ENCODE data around the gene POLR1A. TPM values are rescaled to one million over a fixed set of nuclear protein-coding genes. Genes with fewer than 3 reads are reported as not detected.

Gene POLR1A
- total RNA-seq, 1 donor from 2014 or later, result 61.6 TPM

- no peaks in the 10 kb centered on the region for H3K9me3 Mint-ChIP-seq
- peaks cover 36% of the 10 kb centered on the region for H3K4me1 Mint-ChIP-seq
- H3K36me3 Mint-ChIP-seq, result no peaks in the 10 kb centered on the region
- no peak for TF ChIP-seq CTCF (IDR thresholded peaks at IDR 0.05; ENCODE audit: unreplicated experiment)
- peak overlapping the region; percentile 76 for H3K27ac Mint-ChIP-seq
- DNase-seq (ENCODE audit: low spot score in 2 of 2, unreplicated experiment in 2 of 2), result no peak
- H3K27me3 Mint-ChIP-seq (ENCODE audit: low read depth), result no peaks in the 10 kb centered on the region
- no peak overlapping the region for H3K4me3 Mint-ChIP-seq
These were observed 115.6 kb downstream of the POLR1A start for GRCh38 chr2:85990084-85990483.

DNA sequence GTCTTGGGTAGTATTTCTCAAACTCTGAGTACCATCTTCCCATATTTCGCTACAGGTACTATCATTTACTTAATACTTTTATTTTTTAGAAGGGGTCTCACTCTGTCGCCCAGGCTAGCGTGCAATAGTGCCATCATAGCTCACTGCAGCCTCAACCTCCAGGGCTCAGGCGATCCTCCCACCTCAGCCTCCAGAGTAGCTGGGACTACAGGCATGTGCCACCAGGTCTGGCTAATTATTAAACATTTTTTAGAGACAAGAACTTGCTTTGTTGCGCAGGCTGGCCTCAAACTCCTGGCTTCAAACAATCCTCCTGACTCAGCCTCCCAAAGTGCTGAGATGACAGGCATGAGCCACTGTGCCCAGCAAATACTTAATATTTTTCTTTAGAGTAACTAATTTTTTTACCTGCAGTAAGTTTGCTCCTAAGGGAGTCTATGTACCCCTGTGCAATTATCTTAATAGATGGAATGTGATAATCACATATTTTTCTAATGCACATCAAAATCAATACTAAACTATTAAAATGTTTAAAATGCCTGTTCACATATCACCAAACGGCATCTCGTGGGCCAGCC, 116.3 kb downstream of the POLR1A start:
- TF ChIP-seq CTCF (IDR thresholded peaks at IDR 0.05; ENCODE audit: unreplicated experiment), result no peak
- no peak overlapping the region for H3K4me3 Mint-ChIP-seq
- H3K36me3 Mint-ChIP-seq, result no peaks in the 10 kb centered on the region
- H3K9me3 Mint-ChIP-seq, result no peaks in the 10 kb centered on the region
- H3K27ac Mint-ChIP-seq, result peak overlapping the region; percentile 88
- no peaks in the 10 kb centered on the region for H3K27me3 Mint-ChIP-seq (ENCODE audit: low read depth)
- peaks cover 36% of the 10 kb centered on the region for H3K4me1 Mint-ChIP-seq
- DNase-seq (ENCODE audit: low spot score in 2 of 2, unreplicated experiment in 2 of 2), result no peak

DNA sequence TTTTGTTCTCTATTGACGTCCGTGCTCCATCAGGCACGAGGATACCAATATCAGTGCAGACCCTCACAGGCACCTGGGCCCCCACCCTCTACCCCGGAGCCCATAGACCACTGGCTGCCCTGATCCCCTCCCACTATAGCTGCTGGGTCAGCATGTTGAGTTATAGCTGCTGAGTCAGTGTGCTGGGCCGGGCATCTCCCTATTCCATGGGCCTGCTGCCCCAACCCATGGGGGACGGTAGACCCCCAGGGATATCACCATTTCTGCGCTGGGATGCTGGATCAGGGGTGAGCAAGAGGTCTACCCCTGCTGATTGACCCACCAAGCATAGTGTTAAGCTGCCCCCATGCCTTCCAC, 116.8 kb downstream of the POLR1A start:
- Mint-ChIP-seq H3K36me3 (no peaks in the 10 kb centered on the region), H3K4me1 (peaks cover 35% of the 10 kb centered on the region)
- TF ChIP-seq CTCF (IDR thresholded peaks at IDR 0.05; ENCODE audit: unreplicated experiment), result no peak

DNA sequence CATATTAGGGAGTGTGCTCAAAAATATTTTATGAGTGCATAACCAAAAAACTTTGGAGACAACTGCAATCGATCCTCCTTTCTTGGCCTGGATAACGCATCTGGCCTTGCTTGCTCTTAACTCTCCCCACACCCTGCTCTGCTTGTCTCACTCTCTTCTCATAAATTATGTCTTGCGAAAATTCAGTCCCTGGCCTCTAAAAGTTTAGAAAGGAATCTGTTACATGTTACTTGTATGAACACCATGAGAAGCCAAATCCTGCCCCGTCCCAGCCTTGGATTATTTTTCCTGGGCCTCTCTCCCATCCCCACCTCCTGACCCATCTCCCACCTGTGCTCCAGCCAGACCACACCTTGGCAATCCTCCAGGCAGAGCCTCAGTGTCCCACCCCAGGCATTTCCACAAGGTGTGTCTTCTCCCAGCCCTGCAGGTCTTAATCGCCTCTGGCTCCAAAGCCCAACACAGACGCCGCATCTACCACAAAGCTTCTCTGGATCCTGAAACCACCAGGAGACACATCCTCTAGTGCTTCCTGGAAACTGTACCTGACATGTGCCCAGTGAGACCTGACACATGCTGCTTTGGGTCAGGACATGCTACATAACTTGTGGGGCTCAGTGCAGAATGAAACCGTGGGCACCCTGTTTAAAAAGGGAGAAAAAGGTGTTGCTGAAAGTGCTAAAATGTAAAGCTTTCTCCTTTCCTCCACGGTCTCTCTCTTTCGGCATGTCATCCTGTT, 117.3 kb downstream of the POLR1A start:
- H3K27ac Mint-ChIP-seq, result peak overlapping the region; percentile 88
- H3K9me3 Mint-ChIP-seq, result no peaks in the 10 kb centered on the region
- peaks cover 34% of the 10 kb centered on the region for H3K4me1 Mint-ChIP-seq
- DNase-seq (ENCODE audit: low spot score in 2 of 2, unreplicated experiment in 2 of 2), result no peak
- no peak overlapping the region for H3K4me3 Mint-ChIP-seq
- H3K27me3 Mint-ChIP-seq (ENCODE audit: low read depth), result no peaks in the 10 kb centered on the region
- no peak for TF ChIP-seq CTCF (IDR thresholded peaks at IDR 0.05; ENCODE audit: unreplicated experiment)
- H3K36me3 Mint-ChIP-seq, result no peaks in the 10 kb centered on the region

More for the DNA sequence above, 116.8 kb downstream of the POLR1A start:
- Mint-ChIP-seq H3K27ac (peak overlapping the region; percentile 88), H3K27me3 (ENCODE audit: low read depth) (no peaks in the 10 kb centered on the region), H3K9me3 (no peaks in the 10 kb centered on the region), H3K4me3 (no peak overlapping the region)
- no peak for DNase-seq (ENCODE audit: low spot score in 2 of 2, unreplicated experiment in 2 of 2)

DNA sequence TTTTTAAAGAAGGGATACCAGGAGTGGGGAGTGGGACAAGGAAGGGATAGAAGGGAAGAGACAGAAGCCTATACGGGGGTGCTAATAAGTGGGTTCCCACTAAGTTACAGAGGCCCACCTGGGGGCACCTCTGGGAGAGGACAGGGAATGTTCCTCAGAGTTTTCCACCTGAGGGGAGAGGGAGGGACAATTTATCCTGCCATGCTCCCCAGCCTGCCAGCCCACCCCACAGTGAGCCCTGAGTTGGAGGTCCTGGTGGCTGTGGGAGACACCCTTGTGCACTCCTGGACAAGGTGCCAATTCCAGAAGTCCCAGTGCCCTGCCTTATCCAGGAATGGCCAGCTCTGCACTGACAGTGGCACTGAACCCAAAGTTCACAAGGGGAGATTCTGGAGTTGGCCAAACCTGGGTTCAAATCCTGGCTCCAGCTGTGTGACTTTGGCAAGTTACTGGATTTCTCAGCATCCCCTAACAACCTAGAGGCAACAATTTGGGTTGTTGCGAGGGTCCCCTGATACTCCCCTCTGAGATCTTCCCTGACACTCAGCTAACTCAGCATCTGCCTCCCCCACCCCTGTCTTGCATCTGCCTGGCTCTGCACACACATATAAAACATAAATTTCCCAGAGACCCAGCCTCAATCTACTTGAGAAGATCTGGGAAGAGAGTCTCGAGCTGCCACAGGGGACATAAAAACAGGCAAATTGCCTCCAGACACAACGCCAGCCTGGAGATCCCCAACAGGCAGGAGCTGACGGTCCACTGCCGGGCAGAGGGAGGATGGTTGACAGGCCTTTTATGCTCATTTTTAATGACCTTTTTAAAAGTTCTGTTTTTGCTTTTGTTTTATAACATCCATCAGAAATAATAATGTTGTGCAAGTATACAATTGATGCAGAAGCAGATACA, 118.2 kb downstream of the POLR1A start:
- Mint-ChIP-seq H3K4me3 (no peak overlapping the region), H3K27me3 (ENCODE audit: low read depth) (no peaks in the 10 kb centered on the region), H3K36me3 (no peaks in the 10 kb centered on the region), H3K9me3 (no peaks in the 10 kb centered on the region), H3K27ac (peak overlapping the region; percentile 88), H3K4me1 (peaks cover 31% of the 10 kb centered on the region)
- no peak for TF ChIP-seq CTCF (IDR thresholded peaks at IDR 0.05; ENCODE audit: unreplicated experiment)
- DNase-seq (ENCODE audit: low spot score in 2 of 2, unreplicated experiment in 2 of 2), result no peak

Measured in mesothelial cell of epicardium (in vitro differentiated cells).